Nephron progenitor cell (in vitro differentiated cells): Measurements from ENCODE around the gene LANCL3.

Experiments
- DNase-seq: peaks from one replicate; pipeline ENCODE4 v3.0.0; 2021
- H3K27ac Mint-ChIP-seq: 2 replicates; pipeline ENCODE4 v1.8.0; 2021; ENCODE audit warnings: mild to moderate bottlenecking, moderate library complexity, mixed read lengths
- H3K27me3 Mint-ChIP-seq: 2 replicates; pipeline ENCODE4 v1.8.0; 2021; ENCODE audit warnings: mild to moderate bottlenecking, low read depth, mixed read lengths; ENCODE audit not compliant: poor library complexity
- H3K36me3 Mint-ChIP-seq: 2 replicates; pipeline ENCODE4 v1.8.0; 2021; ENCODE audit warnings: low read depth, mixed read lengths
- H3K4me1 Mint-ChIP-seq: 2 replicates; pipeline ENCODE4 v1.8.0; 2021; ENCODE audit warnings: mixed read lengths
- H3K4me3 Mint-ChIP-seq: 2 replicates; pipeline ENCODE4 v1.8.0; 2021; ENCODE audit warnings: mild to moderate bottlenecking, moderate library complexity, mixed read lengths
- H3K9me3 Mint-ChIP-seq: 2 replicates; pipeline ENCODE4 v1.8.0; 2021; ENCODE audit warnings: mild to moderate bottlenecking, moderate library complexity, mixed read lengths
- TF ChIP-seq, protein P1 (sequence below): fragments of 200-600 bp; sonication (generic); IDR thresholded peaks from 2 replicates; pipeline ENCODE4 v1.5.0; 2021; ENCODE audit warnings: antibody characterized with exemption

Gene LANCL3

GRCh38 chrX:37712458-37712857 lies 141.0 kb downstream of the LANCL3 start:
- DNase-seq: no peak
- Mint-ChIP-seq H3K4me1 (no peaks in the 10 kb centered on the region), H3K27ac (no peak overlapping the region), H3K27me3 (no peaks in the 10 kb centered on the region), H3K9me3 (peaks cover 26% of the 10 kb centered on the region), H3K36me3 (peaks cover 8% of the 10 kb centered on the region), H3K4me3 (no peak overlapping the region)
- TF ChIP-seq, protein P1, sequence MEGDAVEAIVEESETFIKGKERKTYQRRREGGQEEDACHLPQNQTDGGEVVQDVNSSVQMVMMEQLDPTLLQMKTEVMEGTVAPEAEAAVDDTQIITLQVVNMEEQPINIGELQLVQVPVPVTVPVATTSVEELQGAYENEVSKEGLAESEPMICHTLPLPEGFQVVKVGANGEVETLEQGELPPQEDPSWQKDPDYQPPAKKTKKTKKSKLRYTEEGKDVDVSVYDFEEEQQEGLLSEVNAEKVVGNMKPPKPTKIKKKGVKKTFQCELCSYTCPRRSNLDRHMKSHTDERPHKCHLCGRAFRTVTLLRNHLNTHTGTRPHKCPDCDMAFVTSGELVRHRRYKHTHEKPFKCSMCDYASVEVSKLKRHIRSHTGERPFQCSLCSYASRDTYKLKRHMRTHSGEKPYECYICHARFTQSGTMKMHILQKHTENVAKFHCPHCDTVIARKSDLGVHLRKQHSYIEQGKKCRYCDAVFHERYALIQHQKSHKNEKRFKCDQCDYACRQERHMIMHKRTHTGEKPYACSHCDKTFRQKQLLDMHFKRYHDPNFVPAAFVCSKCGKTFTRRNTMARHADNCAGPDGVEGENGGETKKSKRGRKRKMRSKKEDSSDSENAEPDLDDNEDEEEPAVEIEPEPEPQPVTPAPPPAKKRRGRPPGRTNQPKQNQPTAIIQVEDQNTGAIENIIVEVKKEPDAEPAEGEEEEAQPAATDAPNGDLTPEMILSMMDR: no peak

- TF ChIP-seq, protein P1: no peak
- Mint-ChIP-seq H3K4me3 (no peak overlapping the region), H3K36me3 (no peaks in the 10 kb centered on the region), H3K4me1 (no peaks in the 10 kb centered on the region), H3K27ac (no peak overlapping the region), H3K27me3 (no peaks in the 10 kb centered on the region), H3K9me3 (peaks cover 18% of the 10 kb centered on the region)
- DNase-seq: no peak
These were observed 143.0 kb downstream of the LANCL3 start for GRCh38 chrX:37714479-37714878.

GRCh38 chrX:37716602-37717001 lies 145.1 kb downstream of the LANCL3 start:
- Mint-ChIP-seq H3K27me3 (no peaks in the 10 kb centered on the region), H3K27ac (no peak overlapping the region), H3K36me3 (no peaks in the 10 kb centered on the region), H3K4me3 (no peak overlapping the region), H3K4me1 (no peaks in the 10 kb centered on the region), H3K9me3 (peaks cover 17% of the 10 kb centered on the region)
- TF ChIP-seq, protein P1: no peak
- no peak for DNase-seq

- Mint-ChIP-seq H3K9me3 (peaks cover 21% of the 10 kb centered on the region), H3K27me3 (no peaks in the 10 kb centered on the region), H3K36me3 (no peaks in the 10 kb centered on the region), H3K4me1 (no peaks in the 10 kb centered on the region), H3K27ac (no peak overlapping the region), H3K4me3 (no peak overlapping the region)
- DNase-seq: no peak
- TF ChIP-seq, protein P1: no peak
These were observed 146.2 kb downstream of the LANCL3 start for GRCh38 chrX:37717708-37718107.

GRCh38 chrX:37722595-37722994 lies 151.1 kb downstream of the LANCL3 start:
- Mint-ChIP-seq H3K27me3 (peaks cover 3% of the 10 kb centered on the region), H3K36me3 (no peaks in the 10 kb centered on the region), H3K27ac (no peak overlapping the region), H3K9me3 (peaks cover 29% of the 10 kb centered on the region), H3K4me1 (no peaks in the 10 kb centered on the region), H3K4me3 (no peak overlapping the region)
- no peak for DNase-seq
- TF ChIP-seq, protein P1: no peak

GRCh38 chrX:37726346-37726745 lies 154.9 kb downstream of the LANCL3 start:
- Mint-ChIP-seq H3K27ac (no peak overlapping the region), H3K36me3 (no peaks in the 10 kb centered on the region), H3K27me3 (peaks cover 3% of the 10 kb centered on the region), H3K4me3 (no peak overlapping the region), H3K4me1 (no peaks in the 10 kb centered on the region), H3K9me3 (peaks cover 17% of the 10 kb centered on the region)
- TF ChIP-seq, protein P1: no peak
- no peak for DNase-seq
